ENCODE results near the gene ZNF205. TPM values are rescaled to one million over a fixed set of nuclear protein-coding genes. Genes with fewer than 3 reads are reported as not detected.
A peak's percentile ranks its signal among the peaks of the same experiment; 100 is the strongest.

The ZNF205 gene
- total and polyA plus RNA-seq, 2 of the 13 experiments (the other 11 are each of a cell fraction or from before 2014, with no cell fraction given): 5.8 to 10.2 TPM

- TF ChIP-seq ZNF704 (CRISPR knock-in tag; IDR thresholded peaks at IDR 0.05; ENCODE audit: borderline replicate concordance): peak; percentile 31; the same call in 1 of the 2 replicates
- TF ChIP-seq ZFAT (CRISPR knock-in tag; conservative IDR thresholded peaks at IDR 0.05): 0 out of 2 replicates have a peak, but pooled peaks have one; percentile 28
- 0 out of 2 replicates have a peak, but pooled peaks have one; percentile 0 for TF ChIP-seq ZNF691 (CRISPR knock-in tag; IDR thresholded peaks at IDR 0.05; ENCODE audit: borderline replicate concordance, low read depth)
- TF ChIP-seq TBP (CRISPR knock-in tag; IDR thresholded peaks at IDR 0.05): no peak
- TF ChIP-seq ZZZ3 (CRISPR knock-in tag; IDR thresholded peaks at IDR 0.05; ENCODE audit: borderline replicate concordance): peak; percentile 27; the same call in 1 of the 2 replicates
- no peak for TF ChIP-seq BORCS8-MEF2B (CRISPR knock-in tag; IDR thresholded peaks at IDR 0.05)
- TF ChIP-seq CEBPZ (IDR thresholded peaks at IDR 0.05; ENCODE audit: low read length): no peak
- 0 out of 2 replicates have a peak, but pooled peaks have one; percentile 9 for TF ChIP-seq POGK (CRISPR knock-in tag; conservative IDR thresholded peaks at IDR 0.05)
- TF ChIP-seq ZNF891 (CRISPR knock-in tag; IDR thresholded peaks at IDR 0.05): peak; percentile 60; the same call in 1 of the 2 replicates
- TF ChIP-seq BRF2 (CRISPR knock-in tag; IDR thresholded peaks at IDR 0.05): 0 out of 2 replicates have a peak, but pooled peaks have one; percentile 49
- TF ChIP-seq ZBTB2 (CRISPR knock-in tag; IDR thresholded peaks at IDR 0.05; ENCODE audit: low read depth): peak; percentile 83; the same call in 1 of the 2 replicates
- peak; percentile 62 for TF ChIP-seq SUZ12 (IDR thresholded peaks at IDR 0.05; ENCODE audit: low read depth, low read length)
- TF ChIP-seq NONO (IDR thresholded peaks at IDR 0.05): no peak
- TF ChIP-seq NONO (CRISPR knock-in tag; conservative IDR thresholded peaks at IDR 0.05): 0 out of 2 replicates have a peak, but pooled peaks have one; percentile 48
These were observed 22.1 kb downstream of the ZNF205 start, which contains the start of gene ZNF213 (continued) for GRCh38 chr16:3134338-3135125.

Data from HepG2 (cell line).